ENCODE data around the gene TGFBRAP1.
"Not testable (repeated sequence)": the region's sequence is repeated elsewhere in the genome, so short reads cannot be mapped to it uniquely, and the experiment has no call there.

Gene TGFBRAP1

DNA sequence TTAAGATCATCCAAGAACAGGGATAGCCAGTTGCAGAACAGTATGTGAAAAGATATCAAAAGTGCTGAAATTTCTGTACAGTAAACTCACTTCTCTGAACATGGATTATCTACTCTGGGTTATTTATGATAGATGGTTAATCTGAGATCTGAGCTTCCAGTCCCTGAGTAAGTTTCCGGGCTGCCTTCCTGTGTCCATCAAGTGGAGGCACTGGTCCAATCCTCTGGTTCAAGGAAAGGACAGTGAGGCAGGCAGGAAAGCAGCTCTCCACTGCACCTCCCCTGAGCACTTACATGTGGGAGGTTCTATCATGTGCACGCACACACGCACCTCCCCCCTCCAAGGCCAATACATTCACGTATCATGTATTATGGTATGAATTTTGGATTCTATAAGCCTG is 55.5 kb downstream of the TGFBRAP1 start:
- no peak for DNase-seq (ENCODE audit: low read depth in 2 of 2)

DNA sequence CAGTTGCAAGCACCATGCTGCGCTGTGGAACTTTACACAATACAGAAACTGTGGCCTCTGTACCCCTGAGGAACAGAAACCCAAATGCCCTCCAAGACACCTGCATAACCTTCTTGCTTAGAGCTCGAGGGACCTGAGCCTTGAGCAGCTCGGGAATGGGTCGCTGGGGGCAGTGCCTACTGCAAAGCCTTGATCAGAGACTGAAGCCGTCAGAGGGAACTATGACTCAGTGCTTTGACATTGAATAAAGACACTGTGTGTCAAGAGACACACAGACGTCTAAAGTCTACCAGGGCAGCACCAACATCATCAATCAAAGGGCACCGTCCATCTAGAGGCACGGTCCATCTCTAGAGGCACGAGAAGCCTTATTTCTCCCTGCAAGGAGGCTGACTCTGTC is 57.4 kb downstream of the TGFBRAP1 start:
- DNase-seq (ENCODE audit: low read depth in 2 of 2): no peak

DNA sequence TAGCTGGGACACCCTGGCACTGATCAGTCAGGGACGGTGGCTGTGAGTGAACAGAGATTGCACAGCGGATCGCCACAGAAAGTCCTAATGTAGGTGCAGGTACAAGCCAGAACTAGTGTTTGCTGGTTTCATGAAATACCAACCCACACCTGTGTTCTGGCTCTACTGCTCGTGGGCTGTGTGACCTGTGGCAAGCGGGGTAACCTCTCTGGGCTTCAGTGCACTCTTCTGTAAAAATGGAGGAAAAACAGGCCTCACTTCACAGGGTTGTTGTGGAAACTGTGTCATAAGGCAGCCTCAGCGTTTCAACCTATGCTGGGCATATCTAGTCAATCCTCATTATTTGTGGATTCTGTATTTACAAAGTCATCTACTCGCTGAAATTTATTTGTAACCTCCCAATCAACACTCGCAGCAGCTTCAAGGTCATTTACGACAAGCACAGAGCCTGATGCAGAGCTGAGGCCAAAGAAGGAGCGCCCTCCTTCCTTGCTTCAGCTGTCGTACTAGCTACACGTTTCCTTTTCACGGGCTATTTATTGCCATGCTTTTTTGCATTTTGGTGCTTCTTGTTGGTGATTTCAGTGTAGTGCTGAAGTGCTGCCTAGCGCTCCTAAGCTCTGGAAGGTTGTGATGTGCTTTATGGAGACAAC is 58.0 kb downstream of the TGFBRAP1 start:
- no peak for DNase-seq (ENCODE audit: low read depth in 2 of 2)

DNA sequence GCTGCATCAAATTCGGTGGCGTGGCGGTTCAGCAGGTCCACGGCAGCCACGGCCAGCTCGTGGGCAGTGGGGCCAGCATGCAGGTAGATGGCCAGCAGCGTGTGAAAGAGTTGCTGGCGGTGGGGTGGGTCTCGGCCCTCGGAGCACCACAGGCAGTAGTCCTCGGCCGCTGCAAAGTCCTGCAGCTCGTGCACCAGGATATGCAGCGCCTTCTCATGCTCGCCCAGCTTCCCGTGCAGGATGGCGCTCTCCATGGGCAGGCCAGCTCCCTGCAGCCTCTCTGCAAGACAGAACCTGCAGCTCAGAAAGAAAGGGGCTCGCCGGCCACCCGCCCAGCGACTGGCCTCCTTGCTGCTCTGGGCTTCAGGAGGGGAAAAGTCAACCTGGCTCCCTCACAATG is 60.1 kb downstream of the TGFBRAP1 start:
- DNase-seq (ENCODE audit: low read depth in 2 of 2): no peak

DNA sequence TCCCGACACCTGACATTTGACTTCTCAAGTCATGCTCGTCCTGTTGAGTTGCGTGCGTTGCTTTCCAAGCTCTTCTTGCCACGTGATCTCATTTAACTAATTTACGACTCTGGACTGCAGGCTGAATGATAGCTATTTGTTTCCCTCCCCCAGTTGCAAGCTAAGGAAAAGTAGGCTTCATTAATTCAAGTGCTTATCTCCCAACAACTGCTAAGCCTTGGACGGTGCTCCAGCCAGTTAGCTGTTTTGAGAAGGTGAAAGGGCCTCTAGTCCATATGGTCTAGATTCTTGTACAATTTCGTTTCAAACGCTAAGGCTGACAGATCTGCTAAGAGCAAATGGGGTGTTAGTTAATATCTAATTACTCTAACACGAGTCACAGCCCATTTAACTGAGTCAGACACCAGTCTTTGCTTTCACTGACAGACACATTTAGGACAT is 66.9 kb downstream of the TGFBRAP1 start:
- DNase-seq (ENCODE audit: low read depth in 2 of 2): no peak

DNA sequence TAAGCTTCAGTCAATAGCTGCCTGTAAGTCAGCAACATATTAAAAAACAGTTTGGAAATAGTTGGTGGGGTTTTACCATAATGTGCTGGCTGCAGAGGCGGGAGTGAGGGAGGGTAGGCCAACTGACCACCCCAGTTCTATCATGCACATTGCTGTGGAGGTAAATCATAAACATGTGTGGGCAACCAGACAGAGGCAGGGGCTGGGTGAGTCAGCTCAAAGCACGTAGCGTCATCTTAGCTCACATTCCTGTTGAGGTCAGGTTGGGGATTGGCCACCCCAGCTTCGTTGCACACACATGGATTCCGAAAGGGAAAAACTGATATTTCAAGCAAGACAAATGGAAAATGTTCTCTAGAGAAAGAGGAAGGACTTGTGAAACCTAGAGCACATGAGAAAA is 68.5 kb downstream of the TGFBRAP1 start:
- DNase-seq (ENCODE audit: low read depth in 2 of 2): no peak

DNA sequence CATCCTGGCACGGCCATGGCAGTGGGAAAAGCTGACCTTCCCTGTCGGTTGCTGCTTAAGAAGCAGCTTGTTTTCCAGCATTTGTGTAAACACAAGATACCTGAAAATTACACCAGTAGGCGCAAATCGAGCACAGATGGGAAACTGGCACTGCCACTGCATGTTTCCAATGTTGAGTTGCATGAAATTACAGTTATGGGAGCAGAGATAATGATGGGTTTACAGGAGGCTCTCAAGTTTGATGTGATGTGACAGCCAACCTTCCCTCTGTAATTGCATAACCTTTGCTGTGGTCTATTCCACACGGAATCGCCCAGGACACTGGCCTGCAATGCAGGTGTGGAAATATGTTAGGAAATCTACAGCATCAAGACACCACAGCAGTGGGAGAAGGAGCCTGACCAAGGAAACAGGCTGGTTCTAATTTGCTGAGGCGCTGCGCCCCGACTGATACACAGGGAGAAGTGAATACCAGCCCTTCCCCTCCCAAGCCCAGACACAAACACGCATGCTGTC is 70.6 kb downstream of the TGFBRAP1 start:
- no peak for DNase-seq (ENCODE audit: low read depth in 2 of 2)

DNA sequence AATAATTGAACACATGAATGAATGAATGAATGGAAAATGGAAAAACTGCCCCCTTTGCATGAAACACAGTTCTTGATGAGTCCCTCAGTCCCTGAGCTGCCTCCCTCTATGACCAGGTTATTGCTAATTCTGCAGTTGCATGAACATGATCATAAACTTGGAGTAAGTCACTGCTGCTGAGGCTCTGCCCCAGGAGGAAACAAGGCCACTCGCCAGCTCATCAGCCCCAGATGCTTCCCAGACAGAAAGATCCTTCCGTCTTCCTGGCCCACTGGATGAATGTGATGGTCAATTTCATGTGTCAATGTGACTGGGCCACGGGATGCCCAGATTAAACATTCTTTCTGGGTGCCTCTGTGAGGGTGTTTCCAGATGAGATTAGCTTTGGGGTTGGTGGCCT is 71.6 kb downstream of the TGFBRAP1 start:
- DNase-seq (ENCODE audit: low read depth in 2 of 2): no peak

DNA sequence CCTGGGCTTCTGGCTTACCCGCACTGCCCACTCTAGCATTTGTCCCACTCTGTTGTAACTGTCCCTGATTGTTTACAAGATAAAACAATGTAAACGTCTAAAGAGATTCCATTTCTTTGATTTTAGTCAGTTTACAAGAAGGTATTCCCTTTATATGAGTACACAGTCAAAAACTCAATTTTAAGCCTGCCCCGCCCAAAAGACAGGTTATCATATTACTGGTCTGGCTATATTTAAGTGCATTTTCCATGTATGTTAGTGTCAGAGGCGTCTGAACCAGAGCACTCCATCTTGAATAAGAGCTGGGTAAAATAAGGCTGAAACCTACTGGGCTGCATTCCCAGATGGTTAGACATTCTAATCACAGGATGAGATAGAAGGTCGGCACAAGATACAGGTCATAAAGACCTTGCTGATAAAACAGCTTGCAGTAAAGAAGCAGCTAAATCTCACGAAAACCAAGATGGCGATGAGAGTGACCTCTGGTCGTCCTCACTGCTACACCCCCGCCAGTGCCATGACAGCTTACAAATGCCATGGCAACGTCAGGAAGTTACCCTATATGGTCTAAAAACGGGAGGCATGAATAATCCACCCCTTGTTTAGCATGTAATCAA is 73.0 kb downstream of the TGFBRAP1 start:
- no peak for DNase-seq (ENCODE audit: low read depth in 2 of 2)

DNA sequence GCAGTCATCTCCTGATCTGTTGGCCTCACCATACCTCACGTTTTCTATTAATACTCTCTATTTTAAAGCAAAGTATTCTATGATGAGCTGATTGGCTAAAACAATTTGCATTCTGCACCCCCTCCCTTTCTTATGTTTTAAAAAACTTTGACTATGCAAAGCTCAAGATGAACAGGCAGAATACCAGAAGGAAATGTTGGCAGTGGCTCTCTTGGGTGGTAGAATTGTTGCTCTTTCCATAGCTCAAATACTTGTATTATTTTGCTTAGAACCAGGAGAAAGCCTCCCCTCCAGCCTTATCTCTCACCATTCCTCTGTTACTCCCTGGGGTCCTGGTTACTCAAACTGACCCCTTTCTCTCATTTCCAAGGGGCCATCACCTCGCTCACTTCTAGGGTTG is 73.6 kb downstream of the TGFBRAP1 start:
- no peak for DNase-seq (ENCODE audit: low read depth in 2 of 2)

DNA sequence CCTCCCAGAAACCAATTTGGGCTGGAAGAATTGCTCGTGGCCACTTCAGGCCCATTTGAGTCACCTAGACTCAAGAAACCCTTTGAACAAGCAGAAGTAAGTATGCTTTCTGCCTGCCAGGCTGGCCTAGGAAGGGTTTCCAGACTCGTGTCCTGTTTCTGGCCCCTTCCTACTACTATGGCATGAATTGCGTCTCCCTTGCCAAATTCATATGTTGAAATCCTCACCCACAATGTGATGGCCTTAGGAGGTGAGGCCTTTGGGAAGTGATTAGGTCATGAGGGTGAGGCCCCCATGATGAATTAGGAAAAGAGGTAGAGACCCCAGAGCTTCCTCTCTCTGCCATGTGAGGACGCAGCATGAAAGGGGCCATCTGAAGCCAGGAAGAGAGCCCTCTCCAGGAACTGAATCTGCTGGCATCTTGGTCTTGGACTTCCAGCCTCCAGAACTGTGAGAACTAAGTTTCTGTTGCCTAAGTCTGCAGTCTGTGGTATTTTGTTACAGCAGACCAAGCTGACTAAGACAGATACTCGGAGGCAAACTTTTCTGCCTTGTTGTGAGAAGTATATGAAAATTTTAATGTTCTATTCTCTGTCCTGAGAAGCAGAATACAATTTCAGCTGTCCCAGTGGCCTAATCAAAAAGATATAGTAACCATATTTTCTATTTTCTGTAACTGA is 74.9 kb downstream of the TGFBRAP1 start:
- DNase-seq (ENCODE audit: low read depth in 2 of 2): no peak

DNA sequence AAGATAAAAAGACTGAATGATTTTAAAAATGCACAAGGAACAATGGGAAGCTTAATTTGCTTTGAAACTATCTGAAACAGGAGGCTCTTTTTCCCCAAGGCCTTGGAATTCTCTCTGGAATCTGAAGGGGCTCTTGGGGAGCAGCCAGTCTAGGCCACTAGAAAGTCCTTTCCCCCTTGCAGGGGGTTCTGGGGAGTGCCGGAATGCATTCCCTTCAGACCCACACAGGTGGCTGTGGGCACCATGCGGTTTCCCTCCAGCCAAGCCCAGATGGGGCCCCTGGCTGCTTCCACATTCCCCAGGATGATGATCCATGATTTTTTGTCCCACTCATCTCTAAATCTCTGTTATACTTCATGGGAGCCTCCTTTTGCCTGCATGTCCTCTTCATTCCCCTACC is 77.3 kb downstream of the TGFBRAP1 start:
- DNase-seq (ENCODE audit: low read depth in 2 of 2): no peak

DNA sequence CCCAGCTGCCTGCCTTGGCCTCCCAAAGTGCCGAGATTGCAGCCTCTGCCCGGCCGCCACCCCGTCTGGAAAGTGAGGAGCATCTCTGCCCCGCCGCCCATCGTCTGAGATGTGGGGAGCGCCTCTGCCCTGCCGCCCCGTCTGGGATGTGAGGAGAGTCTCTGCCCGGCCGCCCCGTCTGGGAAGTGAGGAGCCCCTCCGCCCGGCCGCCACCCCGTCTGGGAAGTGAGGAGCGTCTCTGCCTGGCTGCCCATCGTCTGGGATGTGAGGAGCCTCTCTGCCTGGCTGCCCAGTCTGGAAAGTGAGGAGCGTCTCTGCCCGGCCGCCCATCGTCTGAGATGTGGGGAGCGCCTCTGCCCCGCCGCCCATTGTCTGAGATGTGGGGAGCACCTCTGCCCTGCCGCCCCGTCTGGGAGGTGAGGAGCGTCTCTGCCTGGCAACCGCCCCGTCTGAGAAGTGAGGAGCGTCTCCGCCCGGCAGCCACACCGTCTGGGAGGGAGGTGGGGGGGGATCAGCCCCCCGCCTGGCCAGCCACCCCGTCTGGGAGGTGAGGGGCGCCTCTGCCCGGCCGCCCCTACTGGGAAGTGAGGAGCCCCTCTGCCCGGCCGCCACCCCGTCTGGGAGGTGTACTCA is 78.4 kb downstream of the TGFBRAP1 start:
- DNase-seq (ENCODE audit: low read depth in 2 of 2): not testable (repeated sequence)

DNA sequence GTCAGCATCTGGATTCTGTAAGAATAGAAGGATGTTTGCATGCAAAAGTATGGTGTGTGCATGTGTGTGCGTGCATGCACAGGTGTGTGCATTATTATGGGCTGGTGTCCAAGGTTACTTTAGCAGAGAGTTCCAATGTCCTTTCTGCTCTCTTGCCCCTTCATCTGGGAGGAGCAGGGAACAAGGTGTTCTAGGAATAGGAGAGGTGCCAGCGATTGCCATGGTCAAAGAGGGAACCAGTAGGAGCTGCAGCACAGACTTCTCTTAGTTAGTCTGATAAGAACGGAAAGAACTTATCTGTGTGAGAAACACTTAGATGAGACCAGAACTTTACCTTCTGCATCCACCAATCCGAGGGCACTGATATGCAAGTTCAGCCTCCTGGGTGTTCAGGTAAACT is 79.6 kb downstream of the TGFBRAP1 start:
- no peak for DNase-seq (ENCODE audit: low read depth in 2 of 2)

DNA sequence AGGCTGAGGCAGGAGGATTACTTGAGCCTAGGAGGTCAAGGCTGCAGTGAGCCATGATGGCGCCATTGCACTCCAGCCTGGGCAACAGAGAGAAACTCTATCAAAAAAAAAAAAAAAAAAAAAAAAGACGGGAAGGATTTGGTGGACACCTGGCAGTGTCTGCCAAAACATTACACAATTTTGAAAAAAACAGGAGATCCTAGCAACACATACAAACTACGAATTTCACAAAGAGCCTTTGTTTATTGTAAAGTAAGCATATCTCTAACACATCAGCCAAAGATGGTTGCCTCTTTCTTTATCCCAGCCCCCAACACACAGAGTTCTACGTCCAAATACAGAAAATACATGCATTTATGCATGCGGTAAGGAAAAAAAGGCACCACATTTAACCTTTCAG is 80.4 kb downstream of the TGFBRAP1 start:
- DNase-seq (ENCODE audit: low read depth in 2 of 2): no peak

DNA sequence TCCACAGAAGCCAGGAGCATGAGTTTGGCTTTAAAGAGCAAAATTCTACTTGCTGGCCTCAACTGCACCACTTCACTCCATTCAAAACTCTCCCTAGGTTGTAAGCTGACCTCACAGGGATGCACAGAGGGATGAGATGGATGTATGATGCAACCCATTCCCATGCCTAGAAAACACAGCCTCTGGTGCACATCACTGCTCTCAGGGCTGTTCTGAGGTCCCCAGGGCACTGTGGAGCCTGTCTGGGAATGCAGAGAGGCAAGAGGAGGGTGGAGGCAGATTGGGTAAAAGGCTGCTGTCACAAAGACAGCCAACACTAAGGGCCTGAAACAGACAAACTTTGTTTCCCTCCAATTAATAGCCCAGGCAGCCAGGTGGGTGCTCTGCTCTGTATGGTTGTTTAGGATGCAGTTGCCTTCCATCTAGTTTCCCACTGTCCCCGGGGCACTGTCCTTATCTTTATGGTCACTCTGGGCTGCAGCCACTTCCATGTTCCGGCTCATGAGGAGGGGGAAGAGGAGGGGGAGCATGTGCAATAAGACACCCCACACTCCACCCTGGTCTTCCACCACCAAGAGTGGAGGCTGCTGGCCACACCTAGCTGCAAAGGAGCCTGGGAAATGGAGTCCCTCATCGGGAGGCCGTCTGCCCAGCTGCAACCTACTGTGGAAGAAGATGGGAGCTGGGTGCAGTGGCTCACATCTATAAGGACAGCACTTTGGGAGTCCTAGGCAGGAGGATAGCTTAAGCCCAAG is 81.0 kb downstream of the TGFBRAP1 start:
- no peak for DNase-seq (ENCODE audit: low read depth in 2 of 2)

DNA sequence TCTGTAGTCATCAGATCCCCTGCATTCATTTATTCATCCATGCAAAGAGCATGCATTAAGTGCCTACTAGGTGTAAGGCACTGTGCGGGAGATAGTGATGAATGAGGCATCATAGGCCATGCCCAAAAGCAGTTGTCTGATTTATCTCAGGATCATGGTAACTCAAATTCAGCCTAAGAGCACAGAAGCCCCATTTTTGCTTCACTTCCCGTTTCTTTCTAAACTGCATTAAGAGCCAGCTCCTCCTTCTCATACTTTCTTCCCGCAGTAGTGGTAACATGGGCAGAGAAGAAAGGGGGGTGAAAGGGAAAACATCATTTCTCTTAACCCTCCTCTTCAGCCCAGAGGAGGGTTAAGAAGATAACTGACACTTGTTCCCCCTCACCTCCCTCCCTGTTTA is 85.1 kb downstream of the TGFBRAP1 start:
- DNase-seq (ENCODE audit: low read depth in 2 of 2): no peak

DNA sequence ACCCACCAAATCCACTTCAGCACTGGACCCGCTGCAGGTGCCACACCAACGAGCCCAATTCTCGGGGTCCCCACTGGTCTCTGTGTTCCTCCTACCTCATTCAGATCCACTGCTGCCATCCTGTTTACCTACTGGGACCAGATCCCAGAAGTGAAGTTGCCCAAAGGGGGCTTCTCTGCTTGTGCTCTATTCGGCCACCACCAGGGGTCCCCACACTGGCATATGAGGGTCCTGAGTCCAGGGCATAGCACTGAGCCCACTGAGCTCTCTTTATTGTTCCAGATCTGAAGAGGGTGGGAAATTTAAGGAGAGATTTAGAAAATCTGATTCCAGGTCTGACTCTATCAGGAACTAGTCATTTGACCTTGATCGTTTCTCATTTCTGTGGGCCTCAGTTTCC is 85.6 kb downstream of the TGFBRAP1 start:
- DNase-seq (ENCODE audit: low read depth in 2 of 2): no peak

DNA sequence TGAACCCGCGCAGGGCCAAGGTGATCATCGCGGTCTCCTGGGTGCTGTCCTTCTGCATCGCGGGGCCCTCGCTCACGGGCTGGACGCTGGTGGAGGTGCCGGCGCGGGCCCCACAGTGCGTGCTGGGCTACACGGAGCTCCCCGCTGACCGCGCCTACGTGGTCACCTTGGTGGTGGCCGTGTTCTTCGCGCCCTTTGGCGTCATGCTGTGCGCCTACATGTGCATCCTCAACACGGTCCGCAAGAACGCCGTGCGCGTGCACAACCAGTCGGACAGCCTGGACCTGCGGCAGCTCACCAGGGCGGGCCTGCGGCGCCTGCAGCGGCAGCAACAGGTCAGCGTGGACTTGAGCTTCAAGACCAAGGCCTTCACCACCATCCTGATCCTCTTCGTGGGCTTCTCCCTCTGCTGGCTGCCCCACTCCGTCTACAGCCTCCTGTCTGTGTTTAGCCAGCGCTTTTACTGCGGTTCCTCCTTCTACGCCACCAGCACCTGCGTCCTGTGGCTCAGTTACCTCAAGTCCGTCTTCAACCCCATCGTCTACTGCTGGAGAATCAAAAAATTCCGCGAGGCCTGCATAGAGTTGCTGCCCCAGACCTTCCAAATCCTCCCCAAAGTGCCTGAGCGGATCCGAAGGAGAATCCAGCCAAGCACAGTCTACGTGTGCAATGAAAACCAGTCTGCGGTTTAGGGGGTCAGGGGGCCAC is 87.1 kb downstream of the TGFBRAP1 start:
- no peak for DNase-seq (ENCODE audit: low read depth in 2 of 2)

DNA sequence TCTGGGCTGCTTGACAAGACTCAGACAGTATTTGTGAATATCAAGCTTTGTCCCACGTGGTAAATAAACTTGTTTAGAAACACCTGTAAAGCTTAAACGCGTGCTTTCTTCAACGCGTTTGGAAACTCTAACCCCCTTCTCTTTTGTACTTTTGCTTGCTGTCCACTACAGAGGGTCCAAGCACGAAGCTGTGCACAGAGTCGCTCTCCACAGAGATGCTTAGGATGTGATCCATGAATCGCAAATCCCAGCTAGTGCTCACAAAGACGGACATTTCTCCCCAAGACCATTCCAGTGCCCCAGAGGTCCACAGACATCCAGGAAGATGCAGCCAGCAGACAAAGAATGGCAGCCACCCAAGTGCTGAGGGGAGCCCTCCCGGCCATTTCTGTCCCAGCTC is 88.1 kb downstream of the TGFBRAP1 start, which contains the start of gene GPR45:
GPR45 (plus strand) TSS at position 301 of the 400 bp plus-strand sequence. CDS start 116 bp downstream, outside the sequence.
- no peak for DNase-seq (ENCODE audit: low read depth in 2 of 2)

DNA sequence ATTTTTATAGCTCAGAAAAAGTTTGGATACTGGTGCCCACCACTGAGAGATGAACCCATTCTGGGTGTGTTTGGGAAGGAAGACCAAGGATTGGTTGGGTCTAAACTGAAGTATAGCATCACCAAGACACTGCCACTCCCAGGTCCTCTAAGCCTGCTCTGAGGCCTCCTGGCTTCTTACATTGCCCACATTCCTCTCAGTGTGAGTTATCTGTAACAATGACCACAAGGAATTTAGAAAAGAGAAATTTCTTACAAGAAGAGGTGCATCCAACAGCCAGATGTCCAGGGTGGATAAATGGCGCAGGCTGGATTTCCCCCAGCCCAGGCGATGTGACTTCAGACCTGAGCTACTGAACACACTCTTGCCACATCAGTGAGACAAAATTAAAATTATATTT is 89.6 kb downstream of the TGFBRAP1 start:
- DNase-seq (ENCODE audit: low read depth in 2 of 2): no peak

All from activated CD8-positive, alpha-beta memory T cell treated with anti-CD3 and anti-CD28 coated beads for 4 hours (primary cell).